Measurements from ENCODE around the gene LTC4S. TPM values are rescaled to one million over a fixed set of nuclear protein-coding genes. Genes with fewer than 3 reads are reported as not detected.
A peak's percentile ranks its signal among the peaks of the same experiment; 100 is the strongest.

LTC4S gene
- total and polyA plus RNA-seq, 2 experiments from 2014 or later, result 5.8 to 10.1 TPM

DNA sequence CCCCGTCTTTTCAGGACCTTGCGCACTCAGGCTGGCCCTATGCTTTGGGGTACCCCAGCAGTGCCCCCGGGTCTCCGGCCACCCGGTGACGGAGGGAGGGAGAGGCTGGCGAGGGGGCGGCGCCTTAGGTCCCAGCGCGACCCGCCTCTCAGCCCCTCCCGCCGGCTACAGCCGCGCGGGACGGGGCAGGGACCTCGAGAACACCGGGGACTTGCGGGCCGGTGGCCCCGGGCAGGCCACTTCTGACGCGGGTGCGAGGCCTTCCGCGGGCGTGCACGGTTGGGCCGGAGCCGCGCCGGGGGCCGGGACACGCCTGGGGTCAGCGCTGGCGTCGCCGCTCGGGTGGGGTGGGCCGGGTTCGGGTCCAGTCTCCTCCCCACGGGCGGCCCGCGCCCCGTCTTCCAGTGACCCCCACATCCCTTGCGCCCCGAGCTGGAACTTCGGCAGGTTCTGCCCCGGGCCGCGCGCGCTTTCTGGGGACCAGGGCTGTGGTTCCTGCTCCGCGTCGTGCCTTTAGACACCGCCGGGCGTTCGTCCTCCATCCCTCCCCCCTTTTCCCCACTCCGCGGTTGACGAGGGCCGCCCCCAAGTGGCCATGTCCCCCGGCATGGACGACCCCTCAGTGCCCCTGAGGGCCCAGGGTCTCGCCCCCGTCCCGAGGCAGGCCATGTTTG lies 23.1 kb downstream of the LTC4S start:
- peaks cover 26% of the 10 kb centered on the region for H3K36me3 Mint-ChIP-seq (ENCODE audit: low read depth)
- Histone ChIP-seq H3K4me3 (peak overlapping the region; percentile 57), H3F3A (replicated peaks; ENCODE audit: low read depth) (peaks cover 26% of the 10 kb centered on the region), H3K27me3 (ENCODE audit: insufficient read depth) (peaks cover 12% of the 10 kb centered on the region; the same call in 1 of the 2 replicates), H2AFZ (0 out of 2 replicates have a peak overlapping the region, but pooled peaks have one; percentile 32), H3K9me2 (ENCODE audit: insufficient read depth) (no peaks in the 10 kb centered on the region), H3K4me2 (peak overlapping the region; percentile 84), H3K36me3 (ENCODE audit: insufficient read depth) (peaks cover 5% of the 10 kb centered on the region; the same call in 1 of the 2 replicates), H3K79me2 (replicated peaks; ENCODE audit: insufficient read depth) (peaks cover 9% of the 10 kb centered on the region), H4K20me1 (replicated peaks; ENCODE audit: insufficient read depth) (peaks cover 2% of the 10 kb centered on the region), H3K27ac (ENCODE audit: low read depth) (no peak overlapping the region), H3K4me1 (ENCODE audit: insufficient read depth) (peaks cover 34% of the 10 kb centered on the region)
- no peak overlapping the region for H3K27ac Mint-ChIP-seq
- H3K4me3 Mint-ChIP-seq, result peak overlapping the region; percentile 68
- no peaks in the 10 kb centered on the region for H3K9me3 Mint-ChIP-seq
- H3K27me3 Mint-ChIP-seq (ENCODE audit: insufficient read depth, low read depth, poor library complexity), result peaks cover 41% of the 10 kb centered on the region
- H3K4me1 Mint-ChIP-seq, result peaks cover 34% of the 10 kb centered on the region
- no peak for TF ChIP-seq STAT1 (IDR thresholded peaks at IDR 0.05; ENCODE audit: unreplicated experiment)
- TF ChIP-seq, protein P1, sequence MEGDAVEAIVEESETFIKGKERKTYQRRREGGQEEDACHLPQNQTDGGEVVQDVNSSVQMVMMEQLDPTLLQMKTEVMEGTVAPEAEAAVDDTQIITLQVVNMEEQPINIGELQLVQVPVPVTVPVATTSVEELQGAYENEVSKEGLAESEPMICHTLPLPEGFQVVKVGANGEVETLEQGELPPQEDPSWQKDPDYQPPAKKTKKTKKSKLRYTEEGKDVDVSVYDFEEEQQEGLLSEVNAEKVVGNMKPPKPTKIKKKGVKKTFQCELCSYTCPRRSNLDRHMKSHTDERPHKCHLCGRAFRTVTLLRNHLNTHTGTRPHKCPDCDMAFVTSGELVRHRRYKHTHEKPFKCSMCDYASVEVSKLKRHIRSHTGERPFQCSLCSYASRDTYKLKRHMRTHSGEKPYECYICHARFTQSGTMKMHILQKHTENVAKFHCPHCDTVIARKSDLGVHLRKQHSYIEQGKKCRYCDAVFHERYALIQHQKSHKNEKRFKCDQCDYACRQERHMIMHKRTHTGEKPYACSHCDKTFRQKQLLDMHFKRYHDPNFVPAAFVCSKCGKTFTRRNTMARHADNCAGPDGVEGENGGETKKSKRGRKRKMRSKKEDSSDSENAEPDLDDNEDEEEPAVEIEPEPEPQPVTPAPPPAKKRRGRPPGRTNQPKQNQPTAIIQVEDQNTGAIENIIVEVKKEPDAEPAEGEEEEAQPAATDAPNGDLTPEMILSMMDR (conservative IDR thresholded peaks at IDR 0.05; ENCODE audit: low read depth in 2 of 2), result peak in 1 of 2 experiments; percentile 45; a peak in 2 of 4 replicates
- TF ChIP-seq POLR2AphosphoS5 (IDR thresholded peaks at IDR 0.05; ENCODE audit: low read depth), result peak; percentile 33; the same call in 1 of the 2 replicates
- no peak for TF ChIP-seq REST (IDR thresholded peaks at IDR 0.05; ENCODE audit: unreplicated experiment)
- TF ChIP-seq CREB1 (CRISPR knock-in tag; IDR thresholded peaks at IDR 0.05; ENCODE audit: low read depth), result no peak
- no peak for TF ChIP-seq EZH2 (IDR thresholded peaks at IDR 0.05; ENCODE audit: low read depth, unreplicated experiment)
- TF ChIP-seq, protein P2, sequence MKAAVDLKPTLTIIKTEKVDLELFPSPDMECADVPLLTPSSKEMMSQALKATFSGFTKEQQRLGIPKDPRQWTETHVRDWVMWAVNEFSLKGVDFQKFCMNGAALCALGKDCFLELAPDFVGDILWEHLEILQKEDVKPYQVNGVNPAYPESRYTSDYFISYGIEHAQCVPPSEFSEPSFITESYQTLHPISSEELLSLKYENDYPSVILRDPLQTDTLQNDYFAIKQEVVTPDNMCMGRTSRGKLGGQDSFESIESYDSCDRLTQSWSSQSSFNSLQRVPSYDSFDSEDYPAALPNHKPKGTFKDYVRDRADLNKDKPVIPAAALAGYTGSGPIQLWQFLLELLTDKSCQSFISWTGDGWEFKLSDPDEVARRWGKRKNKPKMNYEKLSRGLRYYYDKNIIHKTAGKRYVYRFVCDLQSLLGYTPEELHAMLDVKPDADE (IDR thresholded peaks at IDR 0.05), result no peak
- ATAC-seq (peak; percentile 1), DNase-seq (ENCODE audit: low spot score) (peak; percentile 58)

DNA sequence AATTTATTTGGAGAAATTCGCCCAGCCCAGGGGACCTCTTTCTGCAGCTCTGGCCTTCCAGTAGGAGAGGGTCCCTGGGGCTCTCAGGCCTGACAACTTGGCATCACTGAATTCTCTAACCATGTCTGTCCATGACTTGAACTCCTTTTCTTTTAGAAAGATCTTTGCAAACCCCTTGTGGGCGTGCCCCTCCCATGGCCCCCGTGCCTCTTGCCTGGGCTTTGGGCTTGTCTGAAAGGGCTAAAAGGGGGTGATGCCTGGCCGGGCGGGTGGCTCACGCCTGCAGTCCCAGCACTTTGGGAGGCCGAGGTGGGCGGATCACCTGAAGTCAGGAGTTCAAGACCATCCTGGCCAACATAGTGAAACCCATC lies 23.7 kb downstream of the LTC4S start:
- H3F3A ChIP-seq (replicated peaks; ENCODE audit: low read depth), result peaks cover 29% of the 10 kb centered on the region
- peak; percentile 55 for DNase-seq (ENCODE audit: low spot score)
- no peaks in the 10 kb centered on the region for H3K9me2 ChIP-seq (ENCODE audit: insufficient read depth)
- H3K36me3 Mint-ChIP-seq (ENCODE audit: low read depth), result peaks cover 28% of the 10 kb centered on the region
- H3K27me3 ChIP-seq (ENCODE audit: insufficient read depth), result peaks cover 12% of the 10 kb centered on the region; the same call in 1 of the 2 replicates
- no peak for ATAC-seq
- peaks cover 5% of the 10 kb centered on the region; the same call in 1 of the 2 replicates for H3K36me3 ChIP-seq (ENCODE audit: insufficient read depth)
- peak overlapping the region; percentile 64 for H3K4me3 Mint-ChIP-seq
- peaks cover 39% of the 10 kb centered on the region for H3K4me1 ChIP-seq (ENCODE audit: insufficient read depth)
- peaks cover 7% of the 10 kb centered on the region for H4K20me1 ChIP-seq (replicated peaks; ENCODE audit: insufficient read depth)
- peak overlapping the region; percentile 57 for H3K4me3 ChIP-seq
- H3K27ac ChIP-seq (ENCODE audit: low read depth), result no peak overlapping the region
- peak overlapping the region; percentile 84 for H3K4me2 ChIP-seq
- 0 out of 2 replicates have a peak overlapping the region, but pooled peaks have one; percentile 32 for H2AFZ ChIP-seq
- H3K79me2 ChIP-seq (replicated peaks; ENCODE audit: insufficient read depth), result peaks cover 14% of the 10 kb centered on the region
- no peaks in the 10 kb centered on the region for H3K9me3 Mint-ChIP-seq
- peaks cover 38% of the 10 kb centered on the region for H3K4me1 Mint-ChIP-seq
- H3K27me3 Mint-ChIP-seq (ENCODE audit: insufficient read depth, low read depth, poor library complexity), result peaks cover 41% of the 10 kb centered on the region
- no peak overlapping the region for H3K27ac Mint-ChIP-seq
- TF ChIP-seq, protein P1 (conservative IDR thresholded peaks at IDR 0.05; ENCODE audit: low read depth in 2 of 2), result no peak; a peak in 1 of 4 replicates
- TF ChIP-seq NANOG (IDR thresholded peaks at IDR 0.05; ENCODE audit: borderline replicate concordance) (no peak), CREB1 (CRISPR knock-in tag; IDR thresholded peaks at IDR 0.05; ENCODE audit: low read depth) (no peak)
